Endothelial cell of umbilical vein (primary cell): Measurements from ENCODE around the gene CDKL5.

Experiments
- CTCF ChIP-seq, 2 donors: IDR thresholded peaks; 1 replicate in 1 of 2; 2 replicates in 1 of 2; pipeline ENCODE4 v1.5.1; 2011; ENCODE audit warnings: low read length in 2 of 2, mild to moderate bottlenecking in 2 of 2, moderate library complexity in 2 of 2, control low read depth in 1 of 2, inconsistent platforms in 1 of 2, low read depth in 1 of 2; ENCODE audit not compliant: insufficient read depth in 1 of 2; ENCODE audit errors: extremely low read depth in 1 of 2
- EZH2 ChIP-seq: IDR thresholded peaks from 2 replicates; pipeline ENCODE4 v1.6.1; 2012; ENCODE audit warnings: borderline replicate concordance, low read depth, mild to moderate bottlenecking, moderate library complexity, low read length, inconsistent platforms; ENCODE audit not compliant: severe bottlenecking
- JUN ChIP-seq: IDR thresholded peaks from 2 replicates; pipeline ENCODE4 v1.6.1; 2011; ENCODE audit warnings: borderline replicate concordance, low read depth; ENCODE audit not compliant: insufficient read length, insufficient read depth
- MAX ChIP-seq: IDR thresholded peaks from 2 replicates; pipeline ENCODE4 v1.6.1; 2011; ENCODE audit not compliant: insufficient read depth, insufficient read length
- POLR2A ChIP-seq: IDR thresholded peaks from 2 replicates; pipeline ENCODE4 v1.6.1; 2012; ENCODE audit warnings: low read depth, mild to moderate bottlenecking, control low read depth, low read length
- POLR2AphosphoS5 ChIP-seq: IDR thresholded peaks from 2 replicates; pipeline ENCODE4 v1.6.1; 2012; ENCODE audit warnings: low read depth, mild to moderate bottlenecking, control low read depth, low read length, moderate library complexity; ENCODE audit not compliant: insufficient read depth

- TF ChIP-seq POLR2A, result no peak
- TF ChIP-seq CTCF (IDR thresholded peaks at IDR 0.05; ENCODE audit: extremely low read depth in 1 of 2, insufficient read depth in 1 of 2, low read depth in 1 of 2, low read length in 2 of 2), result no peak
- no peak for TF ChIP-seq EZH2
- TF ChIP-seq MAX, result no peak
- no peak for TF ChIP-seq JUN
- TF ChIP-seq POLR2AphosphoS5, result no peak
Observed at GRCh38 chrX:18440835-18441234, 15.4 kb downstream of the CDKL5 start.
